Left ventricle myocardium inferior (tissue), 1 donor: ENCODE data around the gene SDE2. TPM values are rescaled to one million over a fixed set of nuclear protein-coding genes. Genes with fewer than 3 reads are reported as not detected.
"Not testable (repeated sequence)": the region's sequence is repeated elsewhere in the genome, so short reads cannot be mapped to it uniquely, and the experiment has no call there.

Experiments
- DNase-seq: peaks from one replicate; pipeline ENCODE4 v3.0.0-alpha.2; 2020
- H3K27ac ChIP-seq: fragments of 200-600 bp; replicated peaks from 2 replicates; pipeline ENCODE4 v1.8.0; 2021
- H3K27me3 ChIP-seq: fragments of 200-600 bp; 2 replicates; pipeline ENCODE4 v1.8.0; 2021; ENCODE audit warnings: low read depth
- H3K36me3 ChIP-seq: fragments of 200-600 bp; 2 replicates; pipeline ENCODE4 v1.8.0; 2021
- H3K4me1 ChIP-seq: fragments of 200-600 bp; 2 replicates; pipeline ENCODE4 v1.8.0; 2021
- H3K4me3 ChIP-seq: fragments of 200-600 bp; 2 replicates; pipeline ENCODE4 v1.8.0; 2021; ENCODE audit warnings: mild to moderate bottlenecking, moderate library complexity
- H3K9me3 ChIP-seq: fragments of 200-600 bp; replicated peaks from 2 replicates; pipeline ENCODE4 v1.8.0; 2021
- intact Hi-C: fragments of 100-400 bp; cut with micrococcal nuclease; formaldehyde crosslinking; loops from one replicate; pipeline ENCODE4 v1.11.0; 2022
- total RNA-seq: library from RNA; stranded (reverse); fragmentation: NEBNext Ultra II Directional; extraction: Animal tissue kit (Norgen Biotek cat#: 25700); gene quantifications from one replicate; pipeline ENCODE4 v1.2.1, GENCODE V29; 2021
- TF ChIP-seq, protein P1 (sequence below): fragments of 200-600 bp; IDR thresholded peaks from 2 replicates; pipeline ENCODE4 v1.8.0; 2021; ENCODE audit warnings: antibody characterized with exemption, mild to moderate bottlenecking, borderline replicate concordance
- donor health status: DM: no; HTN: yes; CAD: no; lungs with severe emphysema.

SDE2 gene
- total RNA-seq, 1 donor from 2014 or later: 11.3 TPM

DNA sequence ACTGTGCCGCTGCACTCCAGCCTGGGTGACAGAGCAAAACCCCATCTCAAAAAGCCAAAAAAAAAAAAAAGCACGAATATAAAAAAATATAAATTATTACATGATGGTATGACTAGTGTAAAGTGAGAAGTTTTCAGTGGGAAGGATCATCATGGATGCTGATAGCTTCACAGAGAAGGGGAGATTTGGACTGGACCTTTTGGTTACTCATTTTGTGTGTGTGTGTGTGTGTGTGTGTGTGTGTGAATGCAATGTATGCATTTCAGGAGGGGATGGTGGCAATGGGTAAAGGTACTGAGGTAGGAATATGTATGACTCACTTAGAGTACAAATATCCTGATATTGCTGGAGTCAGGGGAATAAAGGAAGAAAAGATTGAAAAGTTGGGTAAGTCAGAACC is 22.7 kb upstream of the SDE2 start:
- no peaks in the 10 kb centered on the region for H3K36me3 ChIP-seq
- TF ChIP-seq, protein P1, sequence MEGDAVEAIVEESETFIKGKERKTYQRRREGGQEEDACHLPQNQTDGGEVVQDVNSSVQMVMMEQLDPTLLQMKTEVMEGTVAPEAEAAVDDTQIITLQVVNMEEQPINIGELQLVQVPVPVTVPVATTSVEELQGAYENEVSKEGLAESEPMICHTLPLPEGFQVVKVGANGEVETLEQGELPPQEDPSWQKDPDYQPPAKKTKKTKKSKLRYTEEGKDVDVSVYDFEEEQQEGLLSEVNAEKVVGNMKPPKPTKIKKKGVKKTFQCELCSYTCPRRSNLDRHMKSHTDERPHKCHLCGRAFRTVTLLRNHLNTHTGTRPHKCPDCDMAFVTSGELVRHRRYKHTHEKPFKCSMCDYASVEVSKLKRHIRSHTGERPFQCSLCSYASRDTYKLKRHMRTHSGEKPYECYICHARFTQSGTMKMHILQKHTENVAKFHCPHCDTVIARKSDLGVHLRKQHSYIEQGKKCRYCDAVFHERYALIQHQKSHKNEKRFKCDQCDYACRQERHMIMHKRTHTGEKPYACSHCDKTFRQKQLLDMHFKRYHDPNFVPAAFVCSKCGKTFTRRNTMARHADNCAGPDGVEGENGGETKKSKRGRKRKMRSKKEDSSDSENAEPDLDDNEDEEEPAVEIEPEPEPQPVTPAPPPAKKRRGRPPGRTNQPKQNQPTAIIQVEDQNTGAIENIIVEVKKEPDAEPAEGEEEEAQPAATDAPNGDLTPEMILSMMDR: no peak
- intact Hi-C loops: no loop called here
- no peaks in the 10 kb centered on the region for H3K27me3 ChIP-seq
- H3K4me3 ChIP-seq: no peak overlapping the region
- H3K4me1 ChIP-seq: no peaks in the 10 kb centered on the region
- no peaks in the 10 kb centered on the region for H3K9me3 ChIP-seq
- no peak overlapping the region for H3K27ac ChIP-seq
- DNase-seq: no peak

DNA sequence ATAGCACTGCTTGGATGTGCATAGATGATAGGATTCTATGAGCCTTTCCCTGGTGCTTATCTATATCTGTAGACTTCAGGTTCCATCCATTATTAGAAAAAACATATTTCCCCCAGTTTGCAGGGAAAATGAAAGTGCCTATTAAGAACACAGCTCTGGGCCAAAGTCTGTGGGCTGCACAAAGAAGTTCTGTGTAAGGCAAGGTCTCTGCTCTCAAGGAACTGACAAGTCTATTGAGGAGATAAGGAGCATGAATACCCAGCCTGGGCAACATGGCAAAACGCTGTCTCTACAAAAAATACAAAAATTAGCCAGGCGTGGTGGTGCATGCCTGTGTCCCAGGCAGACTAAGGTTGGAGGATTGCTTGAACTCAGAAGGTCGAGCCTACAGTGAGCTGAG is 22.3 kb upstream of the SDE2 start:
- Histone ChIP-seq H3K9me3 (no peaks in the 10 kb centered on the region), H3K4me1 (no peaks in the 10 kb centered on the region), H3K36me3 (no peaks in the 10 kb centered on the region), H3K27me3 (no peaks in the 10 kb centered on the region), H3K4me3 (no peak overlapping the region), H3K27ac (no peak overlapping the region)
- TF ChIP-seq, protein P1: no peak
- no peak for DNase-seq
- intact Hi-C loops: no loop called here

DNA sequence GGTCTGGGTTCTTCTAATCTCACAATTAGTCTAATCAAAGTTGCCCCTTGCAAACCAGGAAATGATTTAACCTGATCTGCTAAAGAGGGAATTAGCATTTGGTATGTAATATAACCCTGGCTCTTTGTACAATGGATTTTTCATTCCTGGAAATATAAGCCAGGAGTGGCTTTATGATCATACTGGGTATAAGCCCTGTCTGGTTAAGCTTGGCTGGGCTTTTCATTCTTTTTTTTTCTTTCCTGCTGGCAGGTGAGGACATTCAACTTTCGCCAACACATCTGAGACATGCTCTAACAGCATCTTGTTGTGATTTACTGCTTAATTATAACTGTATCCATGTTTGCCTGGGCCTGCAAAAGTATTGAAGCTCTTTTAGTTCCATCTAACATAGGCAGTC is 20.4 kb upstream of the SDE2 start:
- Histone ChIP-seq H3K36me3 (no peaks in the 10 kb centered on the region), H3K9me3 (no peaks in the 10 kb centered on the region), H3K27ac (no peak overlapping the region), H3K4me3 (no peak overlapping the region), H3K4me1 (no peaks in the 10 kb centered on the region), H3K27me3 (no peaks in the 10 kb centered on the region)
- TF ChIP-seq, protein P1: no peak
- DNase-seq: no peak
- intact Hi-C loops: no loop called here

DNA sequence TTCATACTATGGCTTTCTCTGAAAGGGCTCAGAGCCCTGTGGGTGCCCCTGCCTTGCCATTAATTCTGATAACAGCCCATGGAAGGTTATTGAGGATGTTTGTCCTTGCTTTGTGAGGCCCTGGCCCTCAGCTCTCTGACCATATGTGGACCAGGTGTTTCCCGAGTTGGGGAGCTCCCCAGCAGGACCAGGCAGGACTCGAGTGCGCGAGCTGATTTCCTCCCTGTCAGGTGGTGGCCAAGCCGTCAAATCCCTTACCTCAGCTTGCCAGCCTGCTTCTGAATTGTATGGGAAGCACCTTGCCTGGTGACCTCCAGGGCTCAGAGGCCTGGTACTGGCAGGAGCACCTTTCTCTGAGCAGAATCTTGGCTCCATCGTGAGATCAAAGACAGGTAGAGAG is 17.9 kb upstream of the SDE2 start:
- intact Hi-C loops: no loop called here
- TF ChIP-seq, protein P1: no peak
- no peak overlapping the region for H3K4me3 ChIP-seq

DNA sequence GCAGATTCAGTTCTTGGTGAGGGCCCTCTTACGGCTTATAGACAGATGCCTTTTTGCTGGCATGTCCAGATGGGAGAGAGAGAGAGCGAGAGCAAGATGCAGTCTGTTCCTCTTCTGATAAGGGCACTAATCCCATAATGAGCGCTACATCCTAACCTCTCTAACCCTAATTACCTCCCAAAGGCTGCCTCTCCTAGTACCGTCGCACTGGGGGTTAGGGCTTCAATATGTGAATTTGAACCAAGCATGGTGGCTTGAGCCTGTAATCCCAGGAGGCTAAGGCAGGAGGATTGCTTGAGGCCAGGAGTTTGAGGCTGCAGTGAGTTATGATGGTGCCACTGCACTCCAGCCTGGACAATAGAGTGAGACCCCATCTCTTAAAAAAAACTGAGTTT is 10.5 kb upstream of the SDE2 start:
- no peaks in the 10 kb centered on the region for H3K4me1 ChIP-seq
- DNase-seq: no peak
- H3K9me3 ChIP-seq: no peaks in the 10 kb centered on the region
- TF ChIP-seq, protein P1: no peak
- H3K36me3 ChIP-seq: no peaks in the 10 kb centered on the region
- intact Hi-C loops: no loop called here
- H3K27ac ChIP-seq: no peak overlapping the region
- no peaks in the 10 kb centered on the region for H3K27me3 ChIP-seq
- H3K4me3 ChIP-seq: no peak overlapping the region

More for the DNA sequence above, 17.9 kb upstream of the SDE2 start:
- no peaks in the 10 kb centered on the region for H3K4me1 ChIP-seq
- H3K36me3 ChIP-seq: no peaks in the 10 kb centered on the region
- DNase-seq: no peak
- H3K9me3 ChIP-seq: no peaks in the 10 kb centered on the region
- no peaks in the 10 kb centered on the region for H3K27me3 ChIP-seq
- H3K27ac ChIP-seq: no peak overlapping the region

DNA sequence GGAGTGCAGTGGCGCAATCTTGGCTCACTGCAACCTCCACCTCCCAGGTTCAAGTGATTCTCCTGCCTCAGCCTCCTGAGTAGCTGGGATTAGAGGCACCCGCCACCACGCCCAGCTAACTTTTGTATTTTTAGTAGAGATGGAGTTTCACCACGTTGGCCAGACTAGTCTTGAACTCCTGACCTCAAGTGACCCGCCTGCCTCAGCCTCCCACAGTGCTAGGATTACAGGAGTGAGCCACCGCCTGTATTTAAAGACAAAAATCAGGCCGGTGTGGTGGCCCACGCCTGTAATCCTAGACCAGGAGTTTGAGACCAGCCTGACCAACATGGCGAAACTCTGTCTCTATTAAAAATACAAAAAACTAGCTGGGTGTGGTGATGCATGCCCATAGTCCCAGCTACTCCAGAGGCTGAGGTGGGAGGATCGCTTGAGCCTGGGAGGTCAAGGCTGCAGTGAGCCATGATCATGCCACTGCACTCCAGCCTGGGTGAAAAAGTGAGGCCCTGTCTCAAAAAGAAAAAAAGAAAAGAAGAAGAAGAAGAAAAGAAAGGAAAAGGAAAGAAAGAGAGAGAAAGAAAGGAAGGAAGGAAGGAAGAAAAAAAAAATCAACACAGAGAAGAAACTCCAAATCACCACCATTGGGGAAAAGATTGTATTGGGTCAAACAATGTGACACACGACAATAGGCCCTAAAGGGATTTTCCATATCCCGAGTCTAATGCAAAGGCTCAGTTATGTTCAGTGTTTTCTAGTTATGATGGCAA is 8.2 kb upstream of the SDE2 start:
- H3K27me3 ChIP-seq, H3K27ac ChIP-seq, DNase-seq, H3K4me3 ChIP-seq, H3K9me3 ChIP-seq, H3K36me3 ChIP-seq, intact Hi-C loops: not testable (repeated sequence)
- peaks cover 12% of the 10 kb centered on the region for H3K4me1 ChIP-seq
